ENCODE data around the gene MTA3. TPM values are rescaled to one million over a fixed set of nuclear protein-coding genes. Genes with fewer than 3 reads are reported as not detected.

The MTA3 gene
- total RNA-seq, 1 donor from 2014 or later, result 117 TPM

- H3K9ac ChIP-seq, result no peak overlapping the region
- Mint-ChIP-seq H3K9me3 (no peaks in the 10 kb centered on the region), H3K4me3 (no peak overlapping the region), H3K36me3 (peaks cover under 1% of the 10 kb centered on the region), H3K4me1 (no peaks in the 10 kb centered on the region), H3K27ac (no peak overlapping the region), H3K27me3 (ENCODE audit: insufficient read depth, low read depth) (no peaks in the 10 kb centered on the region)
- peaks cover 57% of the 10 kb centered on the region for H3K79me2 ChIP-seq (ENCODE audit: low read depth)
- H3K4me3 ChIP-seq, result no peak overlapping the region
- H3K36me3 ChIP-seq, result peaks cover 5% of the 10 kb centered on the region
- TF ChIP-seq CTCF (IDR thresholded peaks at IDR 0.05) (no peak), EZH2phosphoT487 (IDR thresholded peaks at IDR 0.05) (no peak), EZH2 (IDR thresholded peaks at IDR 0.05) (no peak)
- peak overlapping the region; percentile 19 for H3K27ac ChIP-seq
- no peak for DNase-seq (ENCODE audit: low spot score)
- no peak overlapping the region for H2AFZ ChIP-seq (replicated peaks)
- no peaks in the 10 kb centered on the region for H3K9me3 ChIP-seq (ENCODE audit: low read depth)
- H3K4me1 ChIP-seq, result peaks cover 21% of the 10 kb centered on the region
- H3K27me3 ChIP-seq, result no peaks in the 10 kb centered on the region
- H3F3A ChIP-seq (ENCODE audit: low read depth), result peaks cover 16% of the 10 kb centered on the region
- no peak overlapping the region for H3K4me2 ChIP-seq
- H4K20me1 ChIP-seq (ENCODE audit: low read depth), result peaks cover 4% of the 10 kb centered on the region
Observed at GRCh38 chr2:42653039-42653438, 84.6 kb downstream of the MTA3 start.

- H3K9ac ChIP-seq, result no peak overlapping the region
- Mint-ChIP-seq H3K4me3 (no peak overlapping the region), H3K36me3 (peaks cover 2% of the 10 kb centered on the region), H3K27me3 (ENCODE audit: insufficient read depth, low read depth) (no peaks in the 10 kb centered on the region), H3K27ac (no peak overlapping the region), H3K9me3 (no peaks in the 10 kb centered on the region), H3K4me1 (no peaks in the 10 kb centered on the region)
- H3K36me3 ChIP-seq, result peaks cover 9% of the 10 kb centered on the region
- H4K20me1 ChIP-seq (ENCODE audit: low read depth), result peaks cover 4% of the 10 kb centered on the region
- TF ChIP-seq EZH2 (IDR thresholded peaks at IDR 0.05) (no peak), EZH2phosphoT487 (IDR thresholded peaks at IDR 0.05) (no peak), CTCF (IDR thresholded peaks at IDR 0.05) (no peak)
- H3K4me2 ChIP-seq, result no peak overlapping the region
- no peaks in the 10 kb centered on the region for H3K27me3 ChIP-seq
- no peak for DNase-seq (ENCODE audit: low spot score)
- H3F3A ChIP-seq (ENCODE audit: low read depth), result peaks cover 6% of the 10 kb centered on the region
- H3K4me1 ChIP-seq, result peaks cover 21% of the 10 kb centered on the region
- H3K79me2 ChIP-seq (ENCODE audit: low read depth), result peaks cover 56% of the 10 kb centered on the region
- H3K9me3 ChIP-seq (ENCODE audit: low read depth), result no peaks in the 10 kb centered on the region
- no peak overlapping the region for H3K4me3 ChIP-seq
- peak overlapping the region; percentile 19 for H3K27ac ChIP-seq
- no peak overlapping the region for H2AFZ ChIP-seq (replicated peaks)
Observed at GRCh38 chr2:42653908-42654445, 85.5 kb downstream of the MTA3 start.

- Mint-ChIP-seq H3K4me1 (peaks cover 3% of the 10 kb centered on the region), H3K36me3 (peaks cover 11% of the 10 kb centered on the region), H3K27me3 (ENCODE audit: insufficient read depth, low read depth) (no peaks in the 10 kb centered on the region), H3K9me3 (no peaks in the 10 kb centered on the region), H3K4me3 (no peak overlapping the region), H3K27ac (no peak overlapping the region)
- peaks cover 5% of the 10 kb centered on the region for H3K4me1 ChIP-seq
- H3K36me3 ChIP-seq, result peaks cover 9% of the 10 kb centered on the region
- no peak overlapping the region for H2AFZ ChIP-seq (replicated peaks)
- no peaks in the 10 kb centered on the region for H3K27me3 ChIP-seq
- H3K9ac ChIP-seq, result no peak overlapping the region
- peaks cover 4% of the 10 kb centered on the region for H4K20me1 ChIP-seq (ENCODE audit: low read depth)
- TF ChIP-seq EZH2 (IDR thresholded peaks at IDR 0.05) (no peak), EZH2phosphoT487 (IDR thresholded peaks at IDR 0.05) (no peak), CTCF (IDR thresholded peaks at IDR 0.05) (no peak)
- H3F3A ChIP-seq (ENCODE audit: low read depth), result peaks cover 30% of the 10 kb centered on the region
- DNase-seq (ENCODE audit: low spot score), result no peak
- H3K27ac ChIP-seq, result no peak overlapping the region
- H3K4me2 ChIP-seq, result no peak overlapping the region
- H3K4me3 ChIP-seq, result no peak overlapping the region
- H3K9me3 ChIP-seq (ENCODE audit: low read depth), result no peaks in the 10 kb centered on the region
- peaks cover 40% of the 10 kb centered on the region for H3K79me2 ChIP-seq (ENCODE audit: low read depth)
Observed at GRCh38 chr2:42658306-42658705, 89.9 kb downstream of the MTA3 start.
